ENCODE measurements around the gene TDRD7.

TDRD7 gene

GRCh38 chr9:97527626-97528528 is 116.0 kb downstream of the TDRD7 start:
- DNase-seq (ENCODE audit: low read depth) = no peak

- no peak for DNase-seq (ENCODE audit: low read depth)
Observed at GRCh38 chr9:97528529-97529230, 116.8 kb downstream of the TDRD7 start.

GRCh38 chr9:97529363-97530076 is 117.6 kb downstream of the TDRD7 start:
- no peak for DNase-seq (ENCODE audit: low read depth)

- no peak for DNase-seq (ENCODE audit: low read depth)
Observed at GRCh38 chr9:97531888-97532376, 120.0 kb downstream of the TDRD7 start.

- no peak for DNase-seq (ENCODE audit: low read depth)
Observed at GRCh38 chr9:97534185-97534584, 122.3 kb downstream of the TDRD7 start.

- no peak for DNase-seq (ENCODE audit: low read depth)
Observed at GRCh38 chr9:97534961-97535594, 123.2 kb downstream of the TDRD7 start.

GRCh38 chr9:97535771-97536170 is 123.9 kb downstream of the TDRD7 start:
- no peak for DNase-seq (ENCODE audit: low read depth)

GRCh38 chr9:97536480-97536879 is 124.6 kb downstream of the TDRD7 start:
- no peak for DNase-seq (ENCODE audit: low read depth)

- no peak for DNase-seq (ENCODE audit: low read depth)
Observed at GRCh38 chr9:97543561-97543960, 131.7 kb downstream of the TDRD7 start.

GRCh38 chr9:97545486-97545885 is 133.6 kb downstream of the TDRD7 start:
- no peak for DNase-seq (ENCODE audit: low read depth)
